Activated CD4-positive, alpha-beta T cell treated with anti-CD3 and anti-CD28 coated beads, Interleukin-2, amount 50 U/mL, for 4 hours (primary cell): ENCODE results near the gene NPTX1.

ENCODE experiments used
- DNase-seq, 2 experiments: peaks; one replicate each; pipeline ENCODE4 v3.0.0-alpha.2; 2020

Gene NPTX1

GRCh38 chr17:80441598-80442322, 34.6 kb downstream of the NPTX1 start:
- DNase-seq: no peak

- DNase-seq: peak; percentile 34 to 39
These were observed 35.3 kb downstream of the NPTX1 start for GRCh38 chr17:80441133-80441578.

- DNase-seq: no peak
These were observed 36.9 kb downstream of the NPTX1 start for GRCh38 chr17:80439499-80439898.

GRCh38 chr17:80438806-80439205, 37.6 kb downstream of the NPTX1 start:
- DNase-seq: no peak

- no peak for DNase-seq
These were observed 38.9 kb downstream of the NPTX1 start for GRCh38 chr17:80437532-80437931.

- DNase-seq: no peak
These were observed 42.3 kb downstream of the NPTX1 start for GRCh38 chr17:80433916-80434666.

- no peak for DNase-seq
These were observed 43.4 kb downstream of the NPTX1 start for GRCh38 chr17:80432961-80433550.

GRCh38 chr17:80432350-80432955, 44.0 kb downstream of the NPTX1 start:
- no peak for DNase-seq

GRCh38 chr17:80431246-80432195, 44.9 kb downstream of the NPTX1 start:
- no peak for DNase-seq

GRCh38 chr17:80430446-80431245, 45.8 kb downstream of the NPTX1 start:
- DNase-seq: no peak

- no peak for DNase-seq
These were observed 46.8 kb downstream of the NPTX1 start for GRCh38 chr17:80429356-80430275.

GRCh38 chr17:80428796-80429195, 47.6 kb downstream of the NPTX1 start:
- no peak for DNase-seq

GRCh38 chr17:80428363-80428762, 48.0 kb downstream of the NPTX1 start:
- no peak for DNase-seq

GRCh38 chr17:80427366-80428282, 48.8 kb downstream of the NPTX1 start:
- no peak for DNase-seq

- DNase-seq: peak; percentile 84 to 87
These were observed 49.6 kb downstream of the NPTX1 start for GRCh38 chr17:80426671-80427326.

- DNase-seq: no peak
These were observed 50.5 kb downstream of the NPTX1 start for GRCh38 chr17:80425835-80426426.

- DNase-seq: no peak
These were observed 51.3 kb downstream of the NPTX1 start for GRCh38 chr17:80424878-80425765.
